Posterior cingulate gyrus (tissue), 11 donors: ENCODE results near the gene MEGF11.
"Not testable (repeated sequence)": the region's sequence is repeated elsewhere in the genome, so short reads cannot be mapped to it uniquely, and the experiment has no call there.

Experiments
- DNase-seq, 10 donors: peaks; one replicate each; pipeline versions ENCODE4 v3.0.0 to v3.0.0-alpha.2; 2020 to 2021; ENCODE audit warnings: mixed read lengths in 3 of 10
- intact Hi-C: fragments of 100-400 bp; cut with DNase I; formaldehyde crosslinking; loops from one replicate; pipeline ENCODE4 v1.15.1; 2023

MEGF11 gene

GRCh38 chr15:65868546-65869125 lies 384.9 kb downstream of the MEGF11 start:
- DNase-seq = no peak
- intact Hi-C loops = loop anchor here (5.0 kb wide), 2 partner anchors 76 to 256 kb away; partner anchors contain the start of genes DENND4A and INTS14

- intact Hi-C loops = loop anchor here (5.0 kb wide), 2 partner anchors 76 to 256 kb away; partner anchors contain the start of genes DENND4A and INTS14
- DNase-seq = not testable (repeated sequence)
Measured at GRCh38 chr15:65867933-65868332, 385.6 kb downstream of the MEGF11 start.

- intact Hi-C loops = loop anchor here (5.0 kb wide), 2 partner anchors 75 to 255 kb away; partner anchors contain the start of genes DENND4A and INTS14
Measured at GRCh38 chr15:65867244-65867643, 386.3 kb downstream of the MEGF11 start.

GRCh38 chr15:65863106-65863505 lies 390.4 kb downstream of the MEGF11 start:
- DNase-seq = no peak
- intact Hi-C loops = no loop called here

More at GRCh38 chr15:65867244-65867643, 386.3 kb downstream of the MEGF11 start:
- no peak for DNase-seq

- no peak for DNase-seq
- intact Hi-C loops = no loop called here
Measured at GRCh38 chr15:65862682-65863081, 390.9 kb downstream of the MEGF11 start.

- intact Hi-C loops = loop anchor here (2.0 kb wide), 1 partner anchor 219 kb away; no protein-coding TSS in a partner anchor
- no peak for DNase-seq
Measured at GRCh38 chr15:65857718-65858402, 395.7 kb downstream of the MEGF11 start.

GRCh38 chr15:65856821-65857455 lies 396.6 kb downstream of the MEGF11 start:
- peak in 6 of 10 donors; percentile 22 to 84 (median 44) for DNase-seq
- intact Hi-C loops = loop anchor here (2.0 kb wide), 1 partner anchor 218 kb away; no protein-coding TSS in a partner anchor

- intact Hi-C loops = no loop called here
- no peak for DNase-seq
Measured at GRCh38 chr15:65851981-65852380, 401.6 kb downstream of the MEGF11 start.

GRCh38 chr15:65847989-65848388 lies 405.6 kb downstream of the MEGF11 start:
- no peak for DNase-seq
- intact Hi-C loops = no loop called here

GRCh38 chr15:65845826-65846519 lies 407.6 kb downstream of the MEGF11 start:
- intact Hi-C loops = no loop called here
- no peak for DNase-seq
